GM20431 (cell line): ENCODE measurements around the gene DYNLT1.

Source experiments
- in situ Hi-C: fragments of 300-500 bp; cut with MseI, MboI; formaldehyde crosslinking; loops from one replicate; pipeline ENCODE4 v1.15.0; 2020; ENCODE audit warnings: low sequenced_read_pairs; ENCODE audit not compliant: unreplicated experiment

Gene DYNLT1

GRCh38 chr6:158606935-158607334 lies 37.6 kb downstream of the DYNLT1 start:
- in situ Hi-C loops, result loop anchor here (10.0 kb wide), 1 partner anchor 392 kb away; no protein-coding TSS in a partner anchor

GRCh38 chr6:158606011-158606410 lies 38.5 kb downstream of the DYNLT1 start:
- in situ Hi-C loops, result loop anchor here (10.0 kb wide), 1 partner anchor 391 kb away; no protein-coding TSS in a partner anchor

GRCh38 chr6:158605266-158605878 lies 39.2 kb downstream of the DYNLT1 start:
- in situ Hi-C loops, result loop anchor here (10.0 kb wide), 1 partner anchor 391 kb away; no protein-coding TSS in a partner anchor

GRCh38 chr6:158604048-158604406 lies 40.5 kb downstream of the DYNLT1 start:
- in situ Hi-C loops, result loop anchor here (10.0 kb wide), 1 partner anchor 389 kb away; no protein-coding TSS in a partner anchor

- in situ Hi-C loops, result loop anchor here (10.0 kb wide), 1 partner anchor 389 kb away; no protein-coding TSS in a partner anchor
These were observed 41.1 kb downstream of the DYNLT1 start for GRCh38 chr6:158603261-158604047.

- in situ Hi-C loops, result loop anchor here (10.0 kb wide), 1 partner anchor 385 kb away; no protein-coding TSS in a partner anchor
These were observed 44.9 kb downstream of the DYNLT1 start for GRCh38 chr6:158599635-158600034.

GRCh38 chr6:158597565-158597964 lies 47.0 kb downstream of the DYNLT1 start:
- in situ Hi-C loops, result no loop called here

GRCh38 chr6:158596861-158597260 lies 47.7 kb downstream of the DYNLT1 start:
- in situ Hi-C loops, result no loop called here

- in situ Hi-C loops, result no loop called here
These were observed 49.3 kb downstream of the DYNLT1 start for GRCh38 chr6:158595223-158595622.

- in situ Hi-C loops, result no loop called here
These were observed 50.9 kb downstream of the DYNLT1 start for GRCh38 chr6:158593670-158594069.

- in situ Hi-C loops, result no loop called here
These were observed 52.7 kb downstream of the DYNLT1 start for GRCh38 chr6:158591810-158592209.

- in situ Hi-C loops, result no loop called here
These were observed 53.3 kb downstream of the DYNLT1 start for GRCh38 chr6:158591134-158591809.

GRCh38 chr6:158589366-158589765 lies 55.2 kb downstream of the DYNLT1 start:
- in situ Hi-C loops, result no loop called here

GRCh38 chr6:158586652-158587051 lies 57.9 kb downstream of the DYNLT1 start:
- in situ Hi-C loops, result no loop called here
